NB4 (cell line): ENCODE data around the gene IRAK1BP1.

ENCODE experiments used
- CTCF ChIP-seq: IDR thresholded peaks from one replicate; pipeline ENCODE4 v1.5.1; 2012; ENCODE audit warnings: low read depth, low read length
- MAX ChIP-seq: IDR thresholded peaks from 2 replicates; pipeline ENCODE4 v1.6.1; 2011; ENCODE audit warnings: low read depth, low read length
- MYC ChIP-seq: IDR thresholded peaks from 2 replicates; pipeline ENCODE4 v1.6.1; 2011; ENCODE audit warnings: low read depth, low read length
- POLR2A ChIP-seq: IDR thresholded peaks from 2 replicates; pipeline ENCODE4 v1.6.1; 2011; ENCODE audit warnings: mild to moderate bottlenecking; ENCODE audit not compliant: insufficient read length; ENCODE audit errors: extremely low read depth

GRCh38 chr6:78844899-78845298, 22.5 kb upstream of the IRAK1BP1 start:
- no peak for TF ChIP-seq MAX
- TF ChIP-seq CTCF = no peak
- no peak for TF ChIP-seq POLR2A
- TF ChIP-seq MYC = no peak
